Caco-2 (cell line): ENCODE results near the gene CYP4F3. TPM values are rescaled to one million over a fixed set of nuclear protein-coding genes. Genes with fewer than 3 reads are reported as not detected.

Experiments
- BruUV-seq: library from RNA; stranded (reverse); fragments of 400-500 nt; replicated peaks from 2 replicates; lab custom pipeline; 2021; lab: Mats Ljungman, UMichigan
- CTCF ChIA-PET: fragments of 300-600 bp; sonication (Branson Sonifier 250); formaldehyde crosslinking; loops from one replicate; lab custom pipeline; 2022; ENCODE audit warnings: antibody characterized with exemption; lab: Charles Lee
- POLR2A ChIA-PET: fragments of 300-600 bp; sonication (Branson Sonifier 250); formaldehyde crosslinking; loops from one replicate; lab custom pipeline; 2022; ENCODE audit warnings: antibody characterized with exemption; lab: Charles Lee
- DNase-seq, 2 experiments: peaks; one replicate each; pipeline versions ENCODE4 v3.0.0 to v3.0.0-alpha.2; 2020 to 2022
- H3K27me3 ChIP-seq: replicated peaks from 2 replicates; pipeline ENCODE4 v1.6.0; 2011; ENCODE audit warnings: low read length; ENCODE audit not compliant: control insufficient read depth, insufficient read depth
- H3K36me3 ChIP-seq: 2 replicates; pipeline ENCODE4 v1.5.1; 2011; ENCODE audit warnings: low read length; ENCODE audit not compliant: control insufficient read depth, insufficient read depth
- H3K4me1 ChIP-seq: fragments of 250-450 bp; sonication (Bioruptor Pico); 2 replicates; pipeline ENCODE4 v1.5.1; 2020; ENCODE audit warnings: mild to moderate bottlenecking
- H3K4me3 ChIP-seq: 2 replicates; pipeline ENCODE4 v1.5.1; 2011; ENCODE audit warnings: low read depth, mild to moderate bottlenecking, control low read depth, low read length
- H3K9me3 ChIP-seq: fragments of 250-450 bp; sonication (Bioruptor Pico); 2 replicates; pipeline ENCODE4 v1.5.1; 2020; ENCODE audit warnings: mild to moderate bottlenecking, moderate library complexity
- H3K27ac Mint-ChIP-seq: one replicate; pipeline ENCODE4 v1.8.0; 2022; ENCODE audit warnings: mixed read lengths; ENCODE audit not compliant: unreplicated experiment
- H3K27me3 Mint-ChIP-seq: one replicate; pipeline ENCODE4 v1.8.0; 2022; ENCODE audit warnings: mixed read lengths; ENCODE audit not compliant: insufficient read depth, unreplicated experiment
- H3K36me3 Mint-ChIP-seq: one replicate; pipeline ENCODE4 v1.8.0; 2022; ENCODE audit warnings: mild to moderate bottlenecking, mixed read lengths; ENCODE audit not compliant: insufficient read depth, unreplicated experiment
- H3K4me1 Mint-ChIP-seq: one replicate; pipeline ENCODE4 v1.8.0; 2022; ENCODE audit warnings: low read depth, mixed read lengths; ENCODE audit not compliant: unreplicated experiment
- H3K4me3 Mint-ChIP-seq: one replicate; pipeline ENCODE4 v1.8.0; 2022; ENCODE audit warnings: mild to moderate bottlenecking, moderate library complexity, mixed read lengths; ENCODE audit not compliant: unreplicated experiment
- H3K9me3 Mint-ChIP-seq: one replicate; pipeline ENCODE4 v1.8.0; 2022; ENCODE audit warnings: mixed read lengths; ENCODE audit not compliant: unreplicated experiment
- CTCF ChIP-seq, 2 experiments: fragments of 200-600 bp in 1 of 2; IDR thresholded peaks; 1 replicate in 1 of 2; 2 replicates in 1 of 2; pipeline versions ENCODE4 v1.5.1 to v1.8.0; 2011 to 2022; ENCODE audit warnings: antibody characterized with exemption in 1 of 2, control low read depth in 1 of 2, inconsistent platforms in 1 of 2, low read depth in 1 of 2, low read length in 1 of 2, mild to moderate bottlenecking in 1 of 2, moderate library complexity in 1 of 2; ENCODE audit not compliant: insufficient read depth in 1 of 2, severe bottlenecking in 1 of 2, unreplicated experiment in 1 of 2
- intact Hi-C: fragments of 100-400 bp; cut with micrococcal nuclease; formaldehyde crosslinking; loops from one replicate; pipeline ENCODE4 v1.10.0; 2022; ENCODE audit not compliant: unreplicated experiment
- total RNA-seq: library from RNA; stranded (reverse); gene quantifications from 2 replicates; pipeline ENCODE4 v1.2.3, GENCODE V29; 2022

Gene CYP4F3
- total RNA-seq, 1 experiment from 2014 or later, result 0.93 TPM

GRCh38 chr19:15672580-15673175 lies 32.0 kb downstream of the CYP4F3 start, which contains the start of gene CYP4F12:
Gene CYP4F12 (plus strand): TSS chr19:15673087. CDS start chr19:15673530, 443 bp downstream.
- no TSS peak for BruUV-seq
- CTCF ChIA-PET, result no interaction called here
- Mint-ChIP-seq H3K36me3 (no peaks in the 10 kb centered on the region), H3K4me1 (no peaks in the 10 kb centered on the region), H3K27me3 (peaks cover 6% of the 10 kb centered on the region), H3K4me3 (no peak within 1 kb of the TSS), H3K27ac (no peak within 1 kb of the TSS), H3K9me3 (no peaks in the 10 kb centered on the region)
- H3K4me1 ChIP-seq, result no peaks in the 10 kb centered on the region
- H3K9me3 ChIP-seq, result no peaks in the 10 kb centered on the region
- no peaks in the 10 kb centered on the region for H3K36me3 ChIP-seq
- H3K27me3 ChIP-seq, result no peaks in the 10 kb centered on the region
- no peak within 1 kb of the TSS for H3K4me3 ChIP-seq
- intact Hi-C loops, result no loop called here
- DNase-seq, result no peak
- TF ChIP-seq CTCF (IDR thresholded peaks at IDR 0.05; ENCODE audit: insufficient read depth in 1 of 2, low read depth in 1 of 2, low read length in 1 of 2, severe bottlenecking in 1 of 2, unreplicated experiment in 1 of 2), result no peak
- POLR2A ChIA-PET, result no interaction called here

GRCh38 chr19:15673176-15673654 lies 32.5 kb downstream of the CYP4F3 start:
- TF ChIP-seq CTCF (IDR thresholded peaks at IDR 0.05; ENCODE audit: insufficient read depth in 1 of 2, low read depth in 1 of 2, low read length in 1 of 2, severe bottlenecking in 1 of 2, unreplicated experiment in 1 of 2), result no peak
- Mint-ChIP-seq H3K36me3 (no peaks in the 10 kb centered on the region), H3K4me1 (no peaks in the 10 kb centered on the region), H3K4me3 (no peak overlapping the region), H3K9me3 (peaks cover 4% of the 10 kb centered on the region), H3K27ac (no peak overlapping the region), H3K27me3 (peaks cover 10% of the 10 kb centered on the region)
- Histone ChIP-seq H3K4me3 (no peak overlapping the region), H3K9me3 (no peaks in the 10 kb centered on the region), H3K27me3 (no peaks in the 10 kb centered on the region), H3K36me3 (no peaks in the 10 kb centered on the region), H3K4me1 (no peaks in the 10 kb centered on the region)
- DNase-seq, result no peak
- ChIA-PET POLR2A (no interaction called here), CTCF (no interaction called here)
- no TSS peak for BruUV-seq
- intact Hi-C loops, result no loop called here

GRCh38 chr19:15675560-15675959 lies 34.9 kb downstream of the CYP4F3 start:
- Mint-ChIP-seq H3K4me3 (no peak overlapping the region), H3K9me3 (peaks cover 6% of the 10 kb centered on the region), H3K4me1 (no peaks in the 10 kb centered on the region), H3K27me3 (peaks cover 10% of the 10 kb centered on the region), H3K27ac (no peak overlapping the region), H3K36me3 (no peaks in the 10 kb centered on the region)
- DNase-seq, result no peak
- Histone ChIP-seq H3K4me1 (no peaks in the 10 kb centered on the region), H3K27me3 (no peaks in the 10 kb centered on the region), H3K36me3 (no peaks in the 10 kb centered on the region), H3K9me3 (no peaks in the 10 kb centered on the region), H3K4me3 (no peak overlapping the region)
- no TSS peak for BruUV-seq
- intact Hi-C loops, result no loop called here
- no peak for TF ChIP-seq CTCF (IDR thresholded peaks at IDR 0.05; ENCODE audit: insufficient read depth in 1 of 2, low read depth in 1 of 2, low read length in 1 of 2, severe bottlenecking in 1 of 2, unreplicated experiment in 1 of 2)
- ChIA-PET CTCF (no interaction called here), POLR2A (no interaction called here)
